Measurements from ENCODE around the gene HLA-DRA. TPM values are rescaled to one million over a fixed set of nuclear protein-coding genes. Genes with fewer than 3 reads are reported as not detected.

HLA-DRA gene
- total and polyA plus RNA-seq, 2 donors (not counting 3 experiments of a cell fraction or from before 2014, with no cell fraction given) = not detected

DNA sequence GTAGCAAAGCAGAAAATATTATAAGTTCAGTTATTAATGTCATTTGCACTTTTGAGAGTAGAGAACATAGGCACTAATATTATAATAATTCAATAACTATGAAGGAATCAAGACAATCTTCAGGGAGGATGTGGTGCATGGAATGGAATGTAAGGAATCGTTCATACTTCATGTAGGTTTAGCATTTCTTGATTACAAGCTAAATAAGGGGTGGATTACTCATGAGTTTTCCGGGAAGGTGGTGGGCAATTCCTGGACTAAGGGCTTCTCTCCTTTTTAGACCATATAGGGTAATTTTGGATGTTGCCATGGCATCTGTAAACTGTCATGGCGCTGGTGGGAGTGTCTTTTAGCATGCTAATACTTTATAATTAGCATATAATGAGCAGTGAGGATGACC is 23.7 kb upstream of the HLA-DRA start:
- intact Hi-C loops (cut with micrococcal nuclease) (loop anchor here (10.0 kb wide), 1 partner anchor 301 kb away; no protein-coding TSS in a partner anchor), dilution Hi-C loops (cut with MboI; ENCODE audit: extremely low pct_ligation_motif_present, low sequenced_read_pairs) (loop anchor here (25.0 kb wide), 1 partner anchor 154 kb away; no protein-coding TSS in a partner anchor)
- Histone ChIP-seq H3K4me2 (ENCODE audit: insufficient read depth, low read length) (peak overlapping the region; percentile 89), H3K79me2 (ENCODE audit: control insufficient read depth, insufficient read depth, low read length) (no peaks in the 10 kb centered on the region), H4K20me1 (replicated peaks; ENCODE audit: control insufficient read depth, extremely low read depth, insufficient read depth, low read length) (no peaks in the 10 kb centered on the region), H3K36me3 (ENCODE audit: control insufficient read depth in 2 of 2, extremely low read depth in 1 of 2, insufficient read depth in 2 of 2, low read length in 2 of 2) (no peaks in the 10 kb centered on the region), H3K9ac (replicated peaks; ENCODE audit: extremely low read depth, insufficient read depth, low read length) (peak overlapping the region; percentile 61), H3K9me1 (replicated peaks; ENCODE audit: control insufficient read depth, extremely low read depth, insufficient read depth, low read length) (no peaks in the 10 kb centered on the region), H3K9me3 (replicated peaks; ENCODE audit: control insufficient read depth, insufficient read depth, low read length) (no peaks in the 10 kb centered on the region), H3K4me1 (ENCODE audit: control insufficient read depth, extremely low read depth, insufficient read depth, low read length) (peaks cover 8% of the 10 kb centered on the region), H2AFZ (ENCODE audit: low read depth, low read length) (peak overlapping the region; percentile 75), H3K27me3 (ENCODE audit: control insufficient read depth in 2 of 2, insufficient read depth in 2 of 2, low read length in 2 of 2) (peaks cover 27 to 36% of the 10 kb centered on the region in 2 experiments), H3K4me3 (replicated peaks in 1 of 3; ENCODE audit: insufficient read depth in 1 of 3, low read depth in 1 of 3, low read length in 3 of 3) (peak overlapping the region in 1 of 3 experiments; percentile 56), H3K27ac (ENCODE audit: insufficient read depth, low read depth, low read length) (no peak overlapping the region)
- ChIA-PET CTCF (interaction anchor here (0.6 to 5.3 kb wide), 11 partner anchors 10 to 452 kb away, joined by 3 to 51 read pairs (median 4); partner anchors contain the start of genes PSMB9 and TAP1), POLR2A (no interaction called here)
- FAIRE-seq (no peak), DNase-seq (ENCODE audit: low read depth, low spot score) (peak; percentile 13)
- no TSS peak for BruUV-seq (replicated peaks)
- TF ChIP-seq MYC (IDR thresholded peaks at IDR 0.05; ENCODE audit: low read depth, low read length) = no peak
- TF ChIP-seq FOS (IDR thresholded peaks at IDR 0.05; ENCODE audit: borderline replicate concordance, insufficient read depth, low read length) = peak; percentile 12

DNA sequence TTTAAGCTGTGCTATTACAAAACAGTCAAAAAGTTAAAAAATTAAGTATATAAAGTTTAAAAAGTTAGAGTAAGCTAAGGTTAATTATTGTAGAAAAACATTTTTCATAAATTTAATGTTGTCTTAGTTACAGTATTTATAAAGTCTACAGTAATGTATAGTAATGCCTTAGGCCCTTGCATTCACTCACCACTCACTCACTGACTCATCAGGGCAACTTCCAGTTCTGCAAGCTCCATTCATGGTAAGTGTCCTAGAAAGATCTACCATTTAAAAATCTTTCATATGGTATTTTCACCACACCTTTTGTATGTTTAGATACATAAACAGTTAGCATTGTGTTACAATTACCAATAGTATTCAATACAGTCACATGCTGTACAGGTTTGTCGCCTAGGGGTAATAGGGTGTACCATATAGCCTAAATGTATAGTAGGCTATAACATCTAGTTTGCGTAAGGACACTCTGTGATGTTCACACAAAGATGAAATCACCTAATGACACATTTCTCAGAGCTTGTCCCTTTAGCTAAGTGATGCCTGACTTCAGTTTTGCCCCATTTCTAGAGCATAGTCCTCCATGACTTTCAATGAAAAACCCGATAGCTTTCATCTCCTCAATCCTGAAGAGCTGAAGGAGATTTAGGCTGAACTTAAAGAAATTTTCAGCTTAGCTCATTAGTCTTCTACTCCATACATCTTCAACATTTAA is 14.9 kb upstream of the HLA-DRA start:
- dilution Hi-C loops (cut with MboI; ENCODE audit: extremely low pct_ligation_motif_present, low sequenced_read_pairs) (loop anchor here (25.0 kb wide), 1 partner anchor 162 kb away; no protein-coding TSS in a partner anchor), intact Hi-C loops (cut with micrococcal nuclease) (no loop called here)
- ChIA-PET CTCF (interaction anchor here (0.8 to 2.7 kb wide), 8 partner anchors 10 to 443 kb away, joined by 3 to 15 read pairs (median 4); no protein-coding TSS in a partner anchor), POLR2A (no interaction called here)
- Histone ChIP-seq H3K9ac (replicated peaks; ENCODE audit: extremely low read depth, insufficient read depth, low read length) (no peak overlapping the region), H2AFZ (ENCODE audit: low read depth, low read length) (no peak overlapping the region), H3K27me3 (ENCODE audit: control insufficient read depth in 2 of 2, insufficient read depth in 2 of 2, low read length in 2 of 2) (peaks cover 21 to 25% of the 10 kb centered on the region in 2 experiments), H3K36me3 (ENCODE audit: control insufficient read depth in 2 of 2, extremely low read depth in 1 of 2, insufficient read depth in 2 of 2, low read length in 2 of 2) (no peaks in the 10 kb centered on the region), H3K4me1 (ENCODE audit: control insufficient read depth, extremely low read depth, insufficient read depth, low read length) (no peaks in the 10 kb centered on the region), H4K20me1 (replicated peaks; ENCODE audit: control insufficient read depth, extremely low read depth, insufficient read depth, low read length) (no peaks in the 10 kb centered on the region), H3K9me1 (replicated peaks; ENCODE audit: control insufficient read depth, extremely low read depth, insufficient read depth, low read length) (no peaks in the 10 kb centered on the region), H3K4me2 (ENCODE audit: insufficient read depth, low read length) (no peak overlapping the region), H3K4me3 (replicated peaks in 1 of 3; ENCODE audit: insufficient read depth in 1 of 3, low read depth in 1 of 3, low read length in 3 of 3) (no peak overlapping the region), H3K79me2 (ENCODE audit: control insufficient read depth, insufficient read depth, low read length) (no peaks in the 10 kb centered on the region), H3K9me3 (replicated peaks; ENCODE audit: control insufficient read depth, insufficient read depth, low read length) (no peaks in the 10 kb centered on the region), H3K27ac (ENCODE audit: insufficient read depth, low read depth, low read length) (no peak overlapping the region)
- DNase-seq (ENCODE audit: low read depth, low spot score) = no peak
- BruUV-seq (replicated peaks) = no TSS peak
- no peak for FAIRE-seq
- no peak for TF ChIP-seq POLR2A (IDR thresholded peaks at IDR 0.05; ENCODE audit: low read depth, low read length)

Data from endothelial cell of umbilical vein (primary cell).